Activated CD4-positive, alpha-beta T cell treated with anti-CD3 and anti-CD28 coated beads, Interleukin-2, amount 10 ng/mL, durations not matched to agents 7 days and 5 days (primary cell): Measurements from ENCODE around the gene DOP1B. TPM values are rescaled to one million over a fixed set of nuclear protein-coding genes. Genes with fewer than 3 reads are reported as not detected.
"Not testable (repeated sequence)": the region's sequence is repeated elsewhere in the genome, so short reads cannot be mapped to it uniquely, and the experiment has no call there.

Source experiments
- CTCF ChIA-PET: fragments of 350-600 bp; sonication (Branson Sonifier 250); formaldehyde crosslinking; loops from one replicate; lab custom pipeline; 2021; ENCODE audit warnings: antibody characterized with exemption; lab: Charles Lee
- POLR2A ChIA-PET: fragments of 350-600 bp; sonication (Branson Sonifier 250); formaldehyde crosslinking; loops from one replicate; lab custom pipeline; 2021; ENCODE audit warnings: antibody characterized with exemption; lab: Charles Lee
- DNase-seq: peaks from one replicate; pipeline ENCODE4 v3.0.0-alpha.2; 2020
- H3K27ac Mint-ChIP-seq: one replicate; pipeline ENCODE4 v1.8.0; 2021; ENCODE audit warnings: mild to moderate bottlenecking, moderate library complexity, mixed read lengths
- H3K27me3 Mint-ChIP-seq: one replicate; pipeline ENCODE4 v1.8.0; 2021; ENCODE audit warnings: mixed read lengths
- H3K36me3 Mint-ChIP-seq: one replicate; pipeline ENCODE4 v1.8.0; 2021; ENCODE audit warnings: low read depth, mixed read lengths
- H3K4me1 Mint-ChIP-seq: one replicate; pipeline ENCODE4 v1.8.0; 2021; ENCODE audit warnings: mixed read lengths
- H3K4me3 Mint-ChIP-seq: one replicate; pipeline ENCODE4 v1.8.0; 2021; ENCODE audit warnings: mild to moderate bottlenecking, moderate library complexity, mixed read lengths
- H3K9me3 Mint-ChIP-seq: one replicate; pipeline ENCODE4 v1.8.0; 2021; ENCODE audit warnings: mixed read lengths
- total RNA-seq, 2 experiments: library from RNA; stranded (reverse); gene quantifications; one replicate each; pipeline ENCODE4 v1.2.3, GENCODE V29; 2021

DOP1B gene
- total RNA-seq, 2 experiments from 2014 or later: 24.6 to 24.7 TPM

GRCh38 chr21:36184545-36184944, 27.9 kb downstream of the DOP1B start:
- Mint-ChIP-seq H3K27me3 (no peaks in the 10 kb centered on the region), H3K9me3 (no peaks in the 10 kb centered on the region), H3K27ac (no peak overlapping the region), H3K36me3 (peaks cover 13% of the 10 kb centered on the region), H3K4me3 (no peak overlapping the region), H3K4me1 (peaks cover 25% of the 10 kb centered on the region)
- no peak for DNase-seq
- ChIA-PET POLR2A (no interaction called here), CTCF (interaction anchor here (0.8 to 1.1 kb wide), 2 partner anchors 9 to 19 kb away, joined by 3 read pairs; no protein-coding TSS in a partner anchor)

- H3K4me3 Mint-ChIP-seq: no peak overlapping the region
- H3K27me3 Mint-ChIP-seq: no peaks in the 10 kb centered on the region
- POLR2A ChIA-PET: no interaction called here
- H3K9me3 Mint-ChIP-seq: no peaks in the 10 kb centered on the region
- CTCF ChIA-PET: interaction anchor here (0.7 to 1.1 kb wide), 2 partner anchors 18 to 163 kb away, joined by 3 read pairs; no protein-coding TSS in a partner anchor
- H3K36me3 Mint-ChIP-seq: peaks cover 13% of the 10 kb centered on the region
- no peak overlapping the region for H3K27ac Mint-ChIP-seq
- no peak for DNase-seq
- peaks cover 25% of the 10 kb centered on the region for H3K4me1 Mint-ChIP-seq
Measured at GRCh38 chr21:36185523-36185922, 28.9 kb downstream of the DOP1B start.

GRCh38 chr21:36186081-36186480, 29.5 kb downstream of the DOP1B start:
- no peak for DNase-seq
- ChIA-PET POLR2A (no interaction called here), CTCF (interaction anchor here (0.7 to 3.8 kb wide), 3 partner anchors 10 to 164 kb away, joined by 3 to 15 read pairs (median 5); no protein-coding TSS in a partner anchor)
- Mint-ChIP-seq H3K4me3 (no peak overlapping the region), H3K9me3 (no peaks in the 10 kb centered on the region), H3K27ac (no peak overlapping the region), H3K27me3 (no peaks in the 10 kb centered on the region), H3K36me3 (peaks cover 12% of the 10 kb centered on the region), H3K4me1 (peaks cover 25% of the 10 kb centered on the region)

- no peaks in the 10 kb centered on the region for H3K27me3 Mint-ChIP-seq
- ChIA-PET CTCF (interaction anchor here (1.0 to 3.8 kb wide), 6 partner anchors 9 to 34 kb away, joined by 3 to 15 read pairs (median 3); no protein-coding TSS in a partner anchor), POLR2A (no interaction called here)
- H3K36me3 Mint-ChIP-seq: peaks cover 11% of the 10 kb centered on the region
- H3K4me1 Mint-ChIP-seq: peaks cover 25% of the 10 kb centered on the region
- no peak overlapping the region for H3K4me3 Mint-ChIP-seq
- H3K27ac Mint-ChIP-seq: no peak overlapping the region
- H3K9me3 Mint-ChIP-seq: no peaks in the 10 kb centered on the region
- DNase-seq: no peak
Measured at GRCh38 chr21:36186506-36187399, 30.1 kb downstream of the DOP1B start.

DNA sequence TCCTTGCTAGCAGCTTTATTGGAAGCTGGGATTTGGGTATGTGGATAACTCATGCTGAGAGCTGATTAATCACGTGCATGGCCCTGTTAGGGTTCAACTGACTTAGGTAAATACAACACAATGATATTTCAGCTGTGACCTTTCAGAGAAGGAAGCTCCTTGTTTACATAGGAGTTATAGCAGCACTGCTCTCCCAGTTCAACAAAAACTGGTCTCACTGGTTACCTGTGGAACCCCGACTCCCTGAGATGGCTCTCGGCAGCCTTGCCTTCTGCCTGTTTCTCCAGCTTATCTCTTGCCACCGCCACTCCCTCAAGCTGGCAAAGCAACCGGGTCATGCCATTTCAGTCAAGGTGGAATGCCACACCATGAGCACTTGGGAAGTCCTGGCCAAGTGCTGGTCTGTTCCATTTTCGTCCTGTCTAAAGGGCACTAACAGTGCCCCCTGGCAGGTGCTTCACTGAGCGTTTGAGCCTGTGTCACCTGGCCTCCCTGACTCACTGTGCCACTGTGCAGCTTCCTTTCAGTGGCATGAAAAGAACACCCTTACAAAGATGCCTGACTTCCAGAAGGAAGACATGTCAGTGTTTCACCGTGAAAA, 31.6 kb downstream of the DOP1B start:
- H3K36me3 Mint-ChIP-seq: peaks cover 11% of the 10 kb centered on the region
- H3K27ac Mint-ChIP-seq: peak overlapping the region; percentile 65
- no peaks in the 10 kb centered on the region for H3K9me3 Mint-ChIP-seq
- H3K4me3 Mint-ChIP-seq: no peak overlapping the region
- no peak for DNase-seq
- POLR2A ChIA-PET: no interaction called here
- peaks cover 22% of the 10 kb centered on the region for H3K4me1 Mint-ChIP-seq
- CTCF ChIA-PET: interaction anchor here (1.1 to 3.8 kb wide), 3 partner anchors 15 to 35 kb away, joined by 3 to 15 read pairs (median 3); no protein-coding TSS in a partner anchor
- H3K27me3 Mint-ChIP-seq: no peaks in the 10 kb centered on the region

DNA sequence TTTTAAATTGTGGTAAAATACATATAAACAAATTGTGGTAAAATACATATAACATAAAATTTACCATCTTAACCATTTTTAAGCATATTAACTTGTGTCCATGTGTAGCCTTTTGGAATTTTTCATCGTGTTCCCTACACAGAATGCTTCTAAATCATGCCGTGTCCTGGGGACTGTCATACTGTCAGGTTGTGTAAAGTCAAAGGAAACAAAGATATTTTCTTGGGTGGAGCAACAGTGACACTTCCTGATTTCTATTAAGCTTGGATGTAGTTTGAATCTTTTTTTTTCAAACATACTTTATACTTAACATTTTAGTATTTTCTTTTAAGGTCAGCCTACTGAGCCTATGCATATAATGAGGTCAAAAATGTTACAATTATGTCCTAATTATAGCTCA, 32.3 kb downstream of the DOP1B start:
- peaks cover 20% of the 10 kb centered on the region for H3K4me1 Mint-ChIP-seq

DNA sequence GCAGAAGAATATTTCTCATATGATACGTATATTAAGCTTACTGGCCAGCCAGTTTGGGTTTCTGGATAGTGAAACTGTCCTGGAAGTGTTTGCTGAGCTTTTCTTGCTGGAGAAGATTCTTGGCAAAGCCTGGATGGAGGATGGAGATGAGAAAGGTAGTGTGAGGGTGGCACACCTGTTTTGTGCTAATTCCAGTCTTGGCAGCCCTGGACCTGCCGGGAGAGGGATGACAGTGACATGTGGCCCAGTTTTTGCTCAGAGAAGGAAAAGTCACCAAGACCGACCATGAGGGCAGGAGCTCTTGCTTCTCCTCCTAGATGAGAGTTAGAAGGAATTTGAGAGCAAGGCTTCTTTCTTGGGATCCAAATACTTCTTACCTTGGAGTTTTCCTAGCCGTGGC, 34.1 kb downstream of the DOP1B start:
- ChIA-PET POLR2A (no interaction called here), CTCF (interaction anchor here (1.7 kb wide), 1 partner anchor 16 kb away, joined by 6 read pairs; no protein-coding TSS in a partner anchor)
- H3K4me1 Mint-ChIP-seq: peaks cover 14% of the 10 kb centered on the region
- no peak for DNase-seq
- no peaks in the 10 kb centered on the region for H3K27me3 Mint-ChIP-seq
- no peaks in the 10 kb centered on the region for H3K9me3 Mint-ChIP-seq
- peaks cover 10% of the 10 kb centered on the region for H3K36me3 Mint-ChIP-seq
- H3K4me3 Mint-ChIP-seq: no peak overlapping the region
- H3K27ac Mint-ChIP-seq: no peak overlapping the region

More for the DNA sequence above, 32.3 kb downstream of the DOP1B start:
- no peak for DNase-seq
- ChIA-PET POLR2A (no interaction called here), CTCF (interaction anchor here (1.3 to 3.8 kb wide), 3 partner anchors 14 to 25 kb away, joined by 3 to 15 read pairs (median 6); no protein-coding TSS in a partner anchor)
- Mint-ChIP-seq H3K36me3 (peaks cover 11% of the 10 kb centered on the region), H3K27me3 (no peaks in the 10 kb centered on the region), H3K27ac (no peak overlapping the region), H3K4me3 (no peak overlapping the region), H3K9me3 (no peaks in the 10 kb centered on the region)

DNA sequence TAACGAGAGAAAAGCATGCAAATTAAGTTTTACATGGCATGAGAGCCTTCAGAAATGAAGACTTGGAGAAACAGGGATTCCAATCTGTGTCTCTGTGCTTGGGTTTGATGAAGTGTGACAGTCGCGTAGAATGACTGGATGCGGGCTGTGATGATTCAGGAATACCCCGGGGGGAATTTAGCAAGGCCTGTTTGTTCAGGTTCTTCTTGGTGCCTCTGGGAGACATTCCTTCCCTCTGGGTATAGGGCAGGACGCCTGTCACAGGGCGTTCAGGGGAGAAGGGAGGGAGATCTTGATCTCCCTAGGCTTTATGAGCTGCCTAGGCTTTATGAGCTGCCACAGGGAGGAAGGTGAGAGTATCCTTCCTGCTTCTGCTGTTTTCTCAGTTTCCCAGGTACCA, 36.6 kb downstream of the DOP1B start:
- CTCF ChIA-PET: interaction anchor here (0.6 kb wide), 1 partner anchor 50 kb away, joined by 4 read pairs; no protein-coding TSS in a partner anchor
- no peak overlapping the region for H3K27ac Mint-ChIP-seq
- no peaks in the 10 kb centered on the region for H3K9me3 Mint-ChIP-seq
- H3K4me1 Mint-ChIP-seq: peaks cover 8% of the 10 kb centered on the region
- POLR2A ChIA-PET: no interaction called here
- no peak overlapping the region for H3K4me3 Mint-ChIP-seq
- H3K36me3 Mint-ChIP-seq: peaks cover 11% of the 10 kb centered on the region
- H3K27me3 Mint-ChIP-seq: no peaks in the 10 kb centered on the region
- no peak for DNase-seq

DNA sequence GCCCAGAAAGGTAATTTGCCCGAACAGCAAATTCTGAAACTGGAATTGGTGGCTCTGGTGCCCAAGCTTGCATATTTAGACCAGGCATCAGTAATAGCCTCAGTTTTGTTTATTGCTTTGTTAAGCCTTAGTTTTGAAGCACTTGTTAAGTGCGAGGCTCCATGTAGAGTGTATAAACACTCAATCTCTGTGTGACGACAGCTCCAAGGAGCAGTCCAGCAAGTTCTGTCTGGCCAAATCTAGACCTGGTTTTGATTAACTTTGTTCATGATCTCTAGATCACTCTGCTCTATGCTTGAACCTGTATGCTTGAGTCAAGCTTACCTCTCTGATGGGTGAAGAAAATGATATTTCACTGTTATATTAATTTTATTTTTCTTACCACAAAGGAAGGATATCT, 37.4 kb downstream of the DOP1B start:
- Mint-ChIP-seq H3K4me1 (no peaks in the 10 kb centered on the region), H3K27ac (no peak overlapping the region), H3K27me3 (no peaks in the 10 kb centered on the region), H3K4me3 (no peak overlapping the region), H3K36me3 (peaks cover 6% of the 10 kb centered on the region), H3K9me3 (no peaks in the 10 kb centered on the region)
- ChIA-PET POLR2A (interaction anchor here (0.5 kb wide), 1 partner anchor 134 kb away, joined by 6 read pairs; no protein-coding TSS in a partner anchor), CTCF (interaction anchor here (0.6 to 1.2 kb wide), 3 partner anchors 10 to 49 kb away, joined by 3 to 4 read pairs (median 4); no protein-coding TSS in a partner anchor)
- no peak for DNase-seq

DNA sequence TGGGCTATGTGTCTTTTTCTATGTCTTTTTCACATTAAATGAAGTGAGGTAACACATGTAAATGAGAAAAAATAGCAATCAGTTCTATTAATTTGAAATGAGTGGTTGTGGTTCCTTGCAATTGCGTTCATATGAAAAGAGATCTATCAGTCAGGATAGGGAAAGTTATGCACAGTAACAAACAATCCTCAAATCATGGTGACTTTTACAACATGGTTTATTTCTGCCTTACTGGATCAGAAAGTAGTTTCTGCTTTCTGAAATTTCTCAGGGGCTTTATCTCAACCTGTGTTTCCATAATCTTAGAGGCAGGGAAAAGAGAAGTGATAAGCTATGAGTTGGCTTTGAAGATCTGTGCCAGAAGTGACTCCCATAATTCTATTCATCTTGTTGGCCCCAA, 39.0 kb downstream of the DOP1B start:
- no peak overlapping the region for H3K4me3 Mint-ChIP-seq
- no peaks in the 10 kb centered on the region for H3K9me3 Mint-ChIP-seq
- H3K27me3 Mint-ChIP-seq: no peaks in the 10 kb centered on the region
- POLR2A ChIA-PET: no interaction called here
- DNase-seq: no peak
- CTCF ChIA-PET: interaction anchor here (0.5 to 0.7 kb wide), 3 partner anchors 14 to 723 kb away, joined by 3 to 5 read pairs (median 3); no protein-coding TSS in a partner anchor
- no peaks in the 10 kb centered on the region for H3K4me1 Mint-ChIP-seq
- H3K36me3 Mint-ChIP-seq: peaks cover 16% of the 10 kb centered on the region
- H3K27ac Mint-ChIP-seq: no peak overlapping the region

DNA sequence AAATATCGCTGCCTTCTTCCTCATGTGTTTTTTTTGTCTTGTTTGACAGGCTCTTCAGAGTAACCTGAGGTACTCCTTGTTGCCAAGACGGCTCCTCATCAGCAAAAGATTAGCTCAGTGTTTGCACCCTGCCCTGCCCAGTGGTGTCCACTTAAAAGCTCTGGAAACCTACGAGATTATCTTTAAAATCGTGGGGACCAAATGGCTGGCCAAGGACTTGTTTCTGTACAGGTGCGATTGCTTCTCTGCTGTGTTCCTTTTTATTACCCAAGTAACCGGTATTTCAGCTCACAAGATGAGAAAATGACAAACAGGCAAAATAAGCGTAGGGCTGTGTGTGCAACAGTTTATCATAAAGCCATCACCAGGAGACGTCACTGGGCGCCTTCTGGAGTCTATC, 42.4 kb downstream of the DOP1B start:
- Mint-ChIP-seq H3K4me1 (peaks cover 15% of the 10 kb centered on the region), H3K27me3 (no peaks in the 10 kb centered on the region), H3K27ac (no peak overlapping the region), H3K4me3 (no peak overlapping the region), H3K9me3 (no peaks in the 10 kb centered on the region), H3K36me3 (peaks cover 25% of the 10 kb centered on the region)
- no peak for DNase-seq
- ChIA-PET POLR2A (no interaction called here), CTCF (no interaction called here)

- H3K9me3 Mint-ChIP-seq, H3K27me3 Mint-ChIP-seq, POLR2A ChIA-PET, DNase-seq, H3K4me3 Mint-ChIP-seq, H3K27ac Mint-ChIP-seq: not testable (repeated sequence)
- Mint-ChIP-seq H3K36me3 (peaks cover 25% of the 10 kb centered on the region), H3K4me1 (peaks cover 19% of the 10 kb centered on the region)
- CTCF ChIA-PET: interaction anchor here (0.9 kb wide), 1 partner anchor 10 kb away, joined by 5 read pairs; no protein-coding TSS in a partner anchor
Measured at GRCh38 chr21:36199575-36199974, 43.0 kb downstream of the DOP1B start.
